ENCODE data around the gene TM4SF5. TPM values are rescaled to one million over a fixed set of nuclear protein-coding genes. Genes with fewer than 3 reads are reported as not detected.

The TM4SF5 gene
- total and polyA plus RNA-seq, 2 of the 8 experiments (the other 6 are each of a cell fraction or from before 2014, with no cell fraction given) = not detected

GRCh38 chr17:4806777-4807604 is 35.3 kb downstream of the TM4SF5 start, which contains the start of gene PLD2 (continued):
- TF ChIP-seq, protein P1, sequence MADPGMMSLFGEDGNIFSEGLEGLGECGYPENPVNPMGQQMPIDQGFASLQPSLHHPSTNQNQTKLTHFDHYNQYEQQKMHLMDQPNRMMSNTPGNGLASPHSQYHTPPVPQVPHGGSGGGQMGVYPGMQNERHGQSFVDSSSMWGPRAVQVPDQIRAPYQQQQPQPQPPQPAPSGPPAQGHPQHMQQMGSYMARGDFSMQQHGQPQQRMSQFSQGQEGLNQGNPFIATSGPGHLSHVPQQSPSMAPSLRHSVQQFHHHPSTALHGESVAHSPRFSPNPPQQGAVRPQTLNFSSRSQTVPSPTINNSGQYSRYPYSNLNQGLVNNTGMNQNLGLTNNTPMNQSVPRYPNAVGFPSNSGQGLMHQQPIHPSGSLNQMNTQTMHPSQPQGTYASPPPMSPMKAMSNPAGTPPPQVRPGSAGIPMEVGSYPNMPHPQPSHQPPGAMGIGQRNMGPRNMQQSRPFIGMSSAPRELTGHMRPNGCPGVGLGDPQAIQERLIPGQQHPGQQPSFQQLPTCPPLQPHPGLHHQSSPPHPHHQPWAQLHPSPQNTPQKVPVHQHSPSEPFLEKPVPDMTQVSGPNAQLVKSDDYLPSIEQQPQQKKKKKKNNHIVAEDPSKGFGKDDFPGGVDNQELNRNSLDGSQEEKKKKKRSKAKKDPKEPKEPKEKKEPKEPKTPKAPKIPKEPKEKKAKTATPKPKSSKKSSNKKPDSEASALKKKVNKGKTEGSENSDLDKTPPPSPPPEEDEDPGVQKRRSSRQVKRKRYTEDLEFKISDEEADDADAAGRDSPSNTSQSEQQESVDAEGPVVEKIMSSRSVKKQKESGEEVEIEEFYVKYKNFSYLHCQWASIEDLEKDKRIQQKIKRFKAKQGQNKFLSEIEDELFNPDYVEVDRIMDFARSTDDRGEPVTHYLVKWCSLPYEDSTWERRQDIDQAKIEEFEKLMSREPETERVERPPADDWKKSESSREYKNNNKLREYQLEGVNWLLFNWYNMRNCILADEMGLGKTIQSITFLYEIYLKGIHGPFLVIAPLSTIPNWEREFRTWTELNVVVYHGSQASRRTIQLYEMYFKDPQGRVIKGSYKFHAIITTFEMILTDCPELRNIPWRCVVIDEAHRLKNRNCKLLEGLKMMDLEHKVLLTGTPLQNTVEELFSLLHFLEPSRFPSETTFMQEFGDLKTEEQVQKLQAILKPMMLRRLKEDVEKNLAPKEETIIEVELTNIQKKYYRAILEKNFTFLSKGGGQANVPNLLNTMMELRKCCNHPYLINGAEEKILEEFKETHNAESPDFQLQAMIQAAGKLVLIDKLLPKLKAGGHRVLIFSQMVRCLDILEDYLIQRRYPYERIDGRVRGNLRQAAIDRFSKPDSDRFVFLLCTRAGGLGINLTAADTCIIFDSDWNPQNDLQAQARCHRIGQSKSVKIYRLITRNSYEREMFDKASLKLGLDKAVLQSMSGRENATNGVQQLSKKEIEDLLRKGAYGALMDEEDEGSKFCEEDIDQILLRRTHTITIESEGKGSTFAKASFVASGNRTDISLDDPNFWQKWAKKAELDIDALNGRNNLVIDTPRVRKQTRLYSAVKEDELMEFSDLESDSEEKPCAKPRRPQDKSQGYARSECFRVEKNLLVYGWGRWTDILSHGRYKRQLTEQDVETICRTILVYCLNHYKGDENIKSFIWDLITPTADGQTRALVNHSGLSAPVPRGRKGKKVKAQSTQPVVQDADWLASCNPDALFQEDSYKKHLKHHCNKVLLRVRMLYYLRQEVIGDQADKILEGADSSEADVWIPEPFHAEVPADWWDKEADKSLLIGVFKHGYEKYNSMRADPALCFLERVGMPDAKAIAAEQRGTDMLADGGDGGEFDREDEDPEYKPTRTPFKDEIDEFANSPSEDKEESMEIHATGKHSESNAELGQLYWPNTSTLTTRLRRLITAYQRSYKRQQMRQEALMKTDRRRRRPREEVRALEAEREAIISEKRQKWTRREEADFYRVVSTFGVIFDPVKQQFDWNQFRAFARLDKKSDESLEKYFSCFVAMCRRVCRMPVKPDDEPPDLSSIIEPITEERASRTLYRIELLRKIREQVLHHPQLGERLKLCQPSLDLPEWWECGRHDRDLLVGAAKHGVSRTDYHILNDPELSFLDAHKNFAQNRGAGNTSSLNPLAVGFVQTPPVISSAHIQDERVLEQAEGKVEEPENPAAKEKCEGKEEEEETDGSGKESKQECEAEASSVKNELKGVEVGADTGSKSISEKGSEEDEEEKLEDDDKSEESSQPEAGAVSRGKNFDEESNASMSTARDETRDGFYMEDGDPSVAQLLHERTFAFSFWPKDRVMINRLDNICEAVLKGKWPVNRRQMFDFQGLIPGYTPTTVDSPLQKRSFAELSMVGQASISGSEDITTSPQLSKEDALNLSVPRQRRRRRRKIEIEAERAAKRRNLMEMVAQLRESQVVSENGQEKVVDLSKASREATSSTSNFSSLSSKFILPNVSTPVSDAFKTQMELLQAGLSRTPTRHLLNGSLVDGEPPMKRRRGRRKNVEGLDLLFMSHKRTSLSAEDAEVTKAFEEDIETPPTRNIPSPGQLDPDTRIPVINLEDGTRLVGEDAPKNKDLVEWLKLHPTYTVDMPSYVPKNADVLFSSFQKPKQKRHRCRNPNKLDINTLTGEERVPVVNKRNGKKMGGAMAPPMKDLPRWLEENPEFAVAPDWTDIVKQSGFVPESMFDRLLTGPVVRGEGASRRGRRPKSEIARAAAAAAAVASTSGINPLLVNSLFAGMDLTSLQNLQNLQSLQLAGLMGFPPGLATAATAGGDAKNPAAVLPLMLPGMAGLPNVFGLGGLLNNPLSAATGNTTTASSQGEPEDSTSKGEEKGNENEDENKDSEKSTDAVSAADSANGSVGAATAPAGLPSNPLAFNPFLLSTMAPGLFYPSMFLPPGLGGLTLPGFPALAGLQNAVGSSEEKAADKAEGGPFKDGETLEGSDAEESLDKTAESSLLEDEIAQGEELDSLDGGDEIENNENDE (IDR thresholded peaks at IDR 0.05; ENCODE audit: insufficient replicate concordance, low read length) = no peak
- no peak for TF ChIP-seq GTF2F1 (IDR thresholded peaks at IDR 0.05; ENCODE audit: borderline replicate concordance, low read depth, low read length)
